WI38 (cell line): ENCODE measurements around the gene BLOC1S2.

ENCODE experiments used
- H3K4me3 ChIP-seq: 2 replicates; pipeline ENCODE4 v1.5.1; 2011; ENCODE audit warnings: low read depth, mild to moderate bottlenecking, control low read depth, low read length
- CTCF ChIP-seq: IDR thresholded peaks from 2 replicates; pipeline ENCODE4 v1.5.1; 2012; ENCODE audit warnings: low read depth, mild to moderate bottlenecking, control low read depth, low read length

BLOC1S2 gene

DNA sequence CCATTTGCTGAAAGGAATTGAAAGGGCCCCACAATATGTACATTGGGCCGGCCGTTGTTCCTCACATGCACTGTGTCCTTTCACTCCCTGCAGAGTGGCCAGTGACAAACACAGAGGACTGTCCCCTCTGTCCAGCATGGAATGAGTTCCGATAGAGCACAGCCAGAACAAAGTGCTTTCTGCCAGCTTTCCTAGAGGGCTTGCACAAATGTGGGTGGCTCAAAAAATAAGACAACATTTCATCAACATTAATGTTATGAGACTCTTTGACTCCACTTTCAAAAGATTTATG, 41.2 kb upstream of the BLOC1S2 start:
- no peak overlapping the region for H3K4me3 ChIP-seq
- no peak for TF ChIP-seq CTCF

GRCh38 chr10:100327007-100327717, 40.7 kb upstream of the BLOC1S2 start:
- no peak for TF ChIP-seq CTCF
- no peak overlapping the region for H3K4me3 ChIP-seq

- TF ChIP-seq CTCF: no peak
- H3K4me3 ChIP-seq: no peak overlapping the region
Observed at GRCh38 chr10:100325158-100325557, 38.7 kb upstream of the BLOC1S2 start.

- no peak for TF ChIP-seq CTCF
- H3K4me3 ChIP-seq: no peak overlapping the region
Observed at GRCh38 chr10:100319707-100320402, 33.4 kb upstream of the BLOC1S2 start.

DNA sequence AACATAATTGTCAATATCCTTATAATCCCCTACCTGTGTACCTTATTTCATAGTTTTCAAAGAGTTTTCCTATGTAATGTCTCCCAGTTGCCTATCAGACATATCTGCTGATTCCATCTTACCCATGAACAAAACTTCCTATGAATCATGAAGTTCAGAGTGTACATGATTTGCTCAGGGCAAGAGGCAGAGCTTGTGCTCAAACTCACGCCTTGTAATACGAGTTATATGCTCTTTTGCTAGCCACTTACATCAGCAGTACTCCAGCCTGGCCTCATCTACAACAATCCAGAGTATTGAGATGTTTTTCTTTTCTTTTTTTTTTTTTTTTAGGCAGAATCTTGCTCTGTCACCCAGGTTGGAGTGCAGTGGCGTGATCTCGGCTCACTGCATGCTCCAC, 31.7 kb upstream of the BLOC1S2 start:
- no peak overlapping the region for H3K4me3 ChIP-seq
- no peak for TF ChIP-seq CTCF

DNA sequence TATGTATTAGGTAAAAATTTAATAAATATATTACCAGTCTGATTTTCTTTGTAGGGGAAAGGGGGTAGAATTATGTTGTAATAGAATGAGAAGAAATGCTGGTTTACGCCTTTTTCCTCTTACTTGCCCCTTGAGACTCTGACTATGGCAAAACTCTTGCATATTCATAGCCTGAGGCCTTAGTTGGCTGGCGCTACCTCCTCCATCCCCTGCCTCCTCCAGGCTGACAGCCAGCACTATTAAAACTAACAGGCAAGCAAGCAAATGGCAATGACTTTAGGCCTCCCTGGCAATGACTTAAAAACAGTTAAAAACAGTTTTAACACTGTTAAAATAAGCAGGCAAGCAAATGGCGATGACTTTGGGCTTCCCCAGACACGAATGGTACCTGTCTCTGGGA, 29.1 kb upstream of the BLOC1S2 start:
- no peak overlapping the region for H3K4me3 ChIP-seq
- TF ChIP-seq CTCF: no peak

GRCh38 chr10:100311298-100311697, 24.8 kb upstream of the BLOC1S2 start:
- no peak for TF ChIP-seq CTCF
- no peak overlapping the region for H3K4me3 ChIP-seq
